HG03066 (cell line): ENCODE data around the gene TBC1D25.

ENCODE experiments used
- ATAC-seq: cut with Tn5 transposase; IDR thresholded peaks from one replicate; pipeline ENCODE4 v1.9.1; 2021; ENCODE audit warnings: low read depth; ENCODE audit not compliant: unreplicated experiment

Gene TBC1D25

GRCh38 chrX:48598614-48599013, 59.1 kb downstream of the TBC1D25 start:
- no peak for ATAC-seq

GRCh38 chrX:48599341-48599740, 59.8 kb downstream of the TBC1D25 start:
- ATAC-seq, result no peak

DNA sequence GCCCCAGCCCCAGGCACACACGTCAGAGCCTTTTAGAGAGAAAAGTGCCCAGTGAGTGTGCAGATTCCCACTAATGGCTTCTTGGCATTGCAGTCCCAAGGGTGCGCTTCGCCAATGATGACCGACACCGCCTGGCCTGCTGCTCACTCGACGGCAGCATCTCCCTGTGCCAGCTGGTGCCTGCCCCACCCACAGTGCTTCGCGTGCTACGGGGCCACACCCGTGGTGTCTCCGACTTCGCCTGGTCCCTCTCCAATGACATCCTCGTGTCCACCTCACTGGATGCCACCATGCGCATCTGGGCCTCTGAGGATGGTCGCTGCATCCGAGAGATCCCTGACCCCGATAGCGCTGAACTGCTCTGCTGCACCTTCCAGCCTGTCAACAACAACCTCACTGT, 60.7 kb downstream of the TBC1D25 start:
- ATAC-seq, result no peak

GRCh38 chrX:48601741-48602394, 62.4 kb downstream of the TBC1D25 start:
- no peak for ATAC-seq

- ATAC-seq, result no peak
Observed at GRCh38 chrX:48604701-48605100, 65.2 kb downstream of the TBC1D25 start.

GRCh38 chrX:48606091-48606490, 66.6 kb downstream of the TBC1D25 start:
- ATAC-seq, result no peak

DNA sequence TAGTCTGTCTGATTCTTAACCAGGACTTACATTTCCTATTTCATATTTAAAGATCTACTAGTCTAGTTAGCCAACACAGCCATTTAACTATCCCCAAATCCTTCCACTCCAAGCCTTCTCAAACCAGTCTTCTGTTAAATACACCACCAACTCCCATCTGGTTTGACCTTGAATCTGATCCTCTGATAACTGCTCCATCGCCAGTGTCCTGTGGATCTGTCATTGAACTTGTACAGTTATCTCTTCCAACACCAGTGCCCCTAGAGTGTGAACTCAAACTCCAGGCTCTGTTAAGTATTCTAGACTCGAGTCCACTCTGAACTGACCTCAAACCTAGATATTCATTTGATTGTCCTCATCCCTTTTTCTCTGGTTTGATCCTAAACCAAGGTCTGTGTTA, 72.2 kb downstream of the TBC1D25 start:
- no peak for ATAC-seq
